Measurements from ENCODE around the gene SNX25.
"Not testable (repeated sequence)": the region's sequence is repeated elsewhere in the genome, so short reads cannot be mapped to it uniquely, and the experiment has no call there.

SNX25 gene

GRCh38 chr4:185205073-185205472 is 4.3 kb upstream of the SNX25 start:
- not testable (repeated sequence) for FAIRE-seq

DNA sequence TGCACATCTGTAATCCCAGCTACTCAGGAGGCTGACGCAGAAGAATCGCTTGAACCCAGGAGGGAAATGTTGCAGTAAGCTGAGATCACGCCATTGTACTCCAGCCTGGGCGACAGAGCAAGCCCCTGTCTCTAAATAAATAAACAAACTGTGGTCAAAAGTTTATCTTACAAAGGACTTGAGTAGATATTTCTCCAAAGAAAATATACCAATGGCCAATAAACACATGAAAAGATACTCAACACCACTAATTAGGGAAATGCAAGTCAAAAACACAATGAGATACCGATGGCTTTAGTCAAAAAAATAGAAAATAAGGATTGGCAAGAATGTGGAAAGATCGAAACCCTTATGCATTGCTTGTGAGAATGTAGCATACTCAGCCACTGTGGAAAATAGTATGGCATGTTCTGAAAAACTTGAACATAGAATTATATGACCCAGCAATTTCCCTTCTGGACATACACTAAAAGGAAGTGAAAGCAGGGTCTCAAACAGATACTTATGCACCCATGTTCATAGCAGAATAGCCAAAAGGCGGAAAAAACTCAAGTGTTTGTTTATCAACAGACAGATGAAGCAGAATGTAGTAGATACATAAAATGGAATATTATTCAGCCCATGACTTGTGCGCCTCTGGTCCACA is 3.6 kb upstream of the SNX25 start:
- no peak for FAIRE-seq

- FAIRE-seq = no peak
These were observed 1.9 kb upstream of the SNX25 start for GRCh38 chr4:185207466-185207865.

DNA sequence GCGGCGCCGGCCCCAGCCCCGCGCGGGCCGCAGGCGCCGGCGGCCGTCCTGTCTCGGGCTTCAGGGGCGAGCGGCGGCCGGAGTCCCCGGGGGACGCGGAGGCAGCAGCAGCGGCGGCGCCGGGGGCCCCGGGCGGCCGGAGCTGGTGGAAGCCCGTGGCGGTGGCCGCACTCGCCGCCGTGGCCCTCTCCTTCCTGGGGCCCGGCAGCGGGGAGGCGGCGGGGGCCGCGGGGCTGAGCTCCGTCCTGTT is 379 bp downstream of the SNX25 start:
- FAIRE-seq = not testable (repeated sequence)

GRCh38 chr4:185210102-185210981 is 944 bp downstream of the SNX25 start:
- FAIRE-seq = no peak

GRCh38 chr4:185211035-185211434 is 1.6 kb downstream of the SNX25 start:
- FAIRE-seq = no peak

DNA sequence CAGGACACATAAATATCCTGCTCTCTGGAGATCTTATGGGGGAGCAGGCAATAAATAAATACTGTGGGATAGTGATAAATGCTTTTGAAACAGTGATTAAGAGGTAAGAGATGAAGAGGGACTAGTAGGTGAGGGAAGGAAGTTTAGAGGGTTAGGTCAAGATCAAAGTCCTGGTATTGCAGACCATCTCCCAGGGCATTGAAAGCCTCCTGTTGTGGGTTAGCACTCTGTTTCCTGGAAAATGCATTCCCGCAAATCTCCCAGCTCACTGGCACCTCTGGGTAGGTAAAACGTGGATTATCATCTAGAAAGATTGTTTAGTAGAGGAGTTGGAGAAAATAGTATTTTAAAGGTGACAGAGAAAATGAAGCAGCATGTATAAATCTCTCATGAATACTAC is 2.2 kb downstream of the SNX25 start:
- FAIRE-seq = no peak

DNA sequence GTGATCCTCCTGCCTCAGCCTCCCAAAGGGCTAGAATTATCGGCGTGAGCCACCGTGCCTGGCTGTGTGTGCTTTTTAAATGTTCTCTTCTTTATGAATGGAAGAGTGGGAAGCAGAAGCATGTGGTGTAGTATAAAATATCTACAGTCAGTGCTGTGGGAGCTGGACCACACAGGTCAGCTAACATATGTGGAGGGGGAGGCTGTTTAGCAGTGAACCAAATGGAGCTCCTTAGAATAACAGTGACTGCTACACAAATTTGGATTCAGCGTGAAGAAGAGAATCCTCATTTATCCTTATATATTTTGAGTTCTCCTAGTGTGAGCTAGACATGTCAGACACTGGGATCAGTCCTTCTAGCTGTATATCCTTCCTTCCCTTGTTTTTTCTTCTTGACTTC is 3.2 kb downstream of the SNX25 start:
- FAIRE-seq = no peak

DNA sequence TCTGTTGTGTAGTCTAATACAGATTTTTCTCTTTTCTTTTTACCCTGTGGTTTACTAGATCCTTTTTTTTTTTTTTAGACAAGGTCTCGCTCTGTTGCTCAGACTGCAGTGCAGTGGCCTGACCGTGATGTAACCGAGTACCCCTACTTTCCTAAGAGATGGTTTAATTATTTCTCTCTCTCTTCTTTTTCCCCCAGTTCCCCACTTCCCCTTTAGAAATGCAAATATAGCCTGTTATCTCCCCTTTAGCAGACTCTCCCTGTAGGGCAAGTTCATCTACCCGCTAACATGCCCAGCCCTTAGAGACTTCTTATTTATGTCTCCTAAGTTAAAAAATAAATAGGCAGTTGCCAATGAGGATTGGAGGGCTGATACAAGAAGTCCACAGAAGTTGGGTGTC is 4.5 kb downstream of the SNX25 start:
- no peak for FAIRE-seq

DNA sequence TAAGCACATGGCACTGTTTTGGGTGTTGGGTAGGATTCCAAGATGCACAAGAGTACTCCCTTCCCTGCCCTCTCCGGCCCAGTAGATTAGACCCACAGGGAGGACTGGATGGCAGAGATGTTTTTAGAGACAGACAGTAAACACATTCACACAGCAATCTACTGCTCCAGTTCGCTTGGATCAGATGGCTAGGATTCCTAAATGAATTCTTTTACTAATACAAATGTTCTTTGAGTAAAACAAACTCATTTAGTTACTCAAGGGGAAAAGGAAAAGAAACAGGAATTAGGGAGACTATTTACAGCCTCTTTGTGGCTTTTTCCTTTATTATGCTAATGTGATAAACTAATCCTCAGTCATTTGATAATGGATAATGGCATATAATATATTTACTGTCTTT is 5.9 kb downstream of the SNX25 start:
- no peak for FAIRE-seq

- no peak for FAIRE-seq
These were observed 8.1 kb downstream of the SNX25 start for GRCh38 chr4:185217408-185217975.

GRCh38 chr4:185218312-185218711 is 8.9 kb downstream of the SNX25 start:
- FAIRE-seq = no peak

DNA sequence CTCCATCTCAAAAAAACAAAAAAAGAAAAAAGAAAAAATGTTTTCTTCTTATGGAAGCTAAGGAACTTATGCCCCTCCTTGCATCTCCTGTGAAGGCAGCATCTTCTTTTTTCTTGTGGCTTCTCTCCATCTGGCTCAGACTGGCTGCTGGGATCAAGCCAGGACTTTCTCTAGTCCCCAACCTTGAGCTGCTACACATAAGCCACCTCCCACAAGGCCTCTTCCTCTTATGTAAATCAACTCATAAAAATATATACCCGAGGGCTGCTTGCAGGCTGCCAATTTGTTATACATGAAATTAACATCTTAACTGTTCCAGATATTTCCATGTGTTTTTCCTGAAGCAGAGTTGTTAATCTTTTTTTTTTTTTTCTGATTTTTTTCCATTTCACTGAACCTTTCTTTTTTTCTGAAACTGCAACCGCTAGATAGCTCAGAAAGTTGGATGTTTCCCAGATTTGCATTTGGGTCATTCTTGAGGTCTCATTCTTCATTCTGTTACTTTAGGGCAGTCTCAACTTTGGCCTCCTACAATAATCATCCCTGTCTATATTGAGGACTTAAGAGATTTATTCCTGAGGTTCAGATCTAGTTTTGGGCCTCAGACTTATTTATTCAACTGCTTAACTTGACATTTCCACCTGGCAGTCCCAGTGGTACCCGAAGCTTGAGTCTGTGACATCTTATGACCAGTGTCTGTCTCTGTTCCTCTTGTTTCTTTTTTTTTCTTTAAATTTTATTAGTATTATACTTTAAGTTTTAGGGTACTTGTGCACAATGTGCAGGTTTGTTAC is 10.3 kb downstream of the SNX25 start:
- no peak for FAIRE-seq

DNA sequence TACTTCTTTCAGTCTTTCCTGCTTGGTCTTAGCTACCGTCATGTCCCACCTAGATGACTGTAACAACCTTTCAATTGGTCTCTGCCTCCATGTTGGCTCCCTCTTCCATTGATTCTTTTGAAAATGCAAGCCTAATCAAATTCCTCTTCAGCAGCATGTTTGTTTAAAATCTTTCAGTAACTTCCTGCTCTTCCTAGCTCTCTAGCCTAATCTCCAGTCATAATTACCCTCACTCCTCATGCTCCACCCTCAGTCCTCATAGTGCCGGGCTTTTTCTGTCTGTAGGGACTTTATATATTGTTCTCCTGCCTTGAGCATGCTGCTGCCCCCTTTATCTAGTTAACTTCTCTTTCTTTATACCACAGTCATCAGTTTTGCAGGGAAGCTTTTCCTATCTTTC is 12.1 kb downstream of the SNX25 start:
- FAIRE-seq = no peak

GRCh38 chr4:185221912-185222311 is 12.5 kb downstream of the SNX25 start:
- FAIRE-seq = no peak

- FAIRE-seq = no peak
These were observed 13.2 kb downstream of the SNX25 start for GRCh38 chr4:185222598-185222997.

DNA sequence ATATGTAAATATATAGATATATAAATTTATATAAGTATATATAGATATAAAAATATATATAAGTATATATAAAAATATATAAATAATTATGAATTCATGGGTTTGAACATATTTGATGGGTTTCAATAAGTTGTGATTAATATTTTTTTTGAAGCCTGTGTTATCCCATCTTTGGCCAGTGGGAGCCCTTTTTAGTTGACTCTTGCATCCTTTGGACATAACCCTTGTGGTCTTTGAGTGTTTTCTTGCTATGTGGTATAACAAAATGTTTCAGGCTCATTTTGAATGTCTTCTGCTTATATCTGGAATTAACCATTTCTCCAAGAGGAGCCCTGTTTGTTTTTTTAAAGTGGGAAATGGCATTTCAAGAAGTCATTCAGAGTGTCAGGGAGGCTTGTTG is 15.2 kb downstream of the SNX25 start:
- FAIRE-seq = no peak

DNA sequence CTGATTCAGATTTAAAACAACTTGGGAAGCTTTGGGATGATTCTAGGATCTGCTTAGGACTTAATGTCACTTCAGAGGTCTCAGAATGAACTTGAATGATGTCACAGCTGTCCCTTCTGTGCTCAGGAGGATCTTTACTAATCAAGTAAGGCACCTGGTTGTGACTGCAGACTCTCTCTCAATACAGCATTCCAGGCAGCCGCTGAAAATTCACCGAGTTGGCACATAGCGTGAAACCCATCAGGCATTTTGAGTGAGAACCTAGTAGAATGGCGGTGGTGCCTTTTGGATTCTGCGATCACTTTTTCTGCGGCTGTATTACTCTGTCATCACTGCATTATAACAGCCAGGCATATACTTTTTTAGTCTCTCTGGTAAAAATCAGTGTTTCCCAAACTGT is 16.5 kb downstream of the SNX25 start:
- no peak for FAIRE-seq

DNA sequence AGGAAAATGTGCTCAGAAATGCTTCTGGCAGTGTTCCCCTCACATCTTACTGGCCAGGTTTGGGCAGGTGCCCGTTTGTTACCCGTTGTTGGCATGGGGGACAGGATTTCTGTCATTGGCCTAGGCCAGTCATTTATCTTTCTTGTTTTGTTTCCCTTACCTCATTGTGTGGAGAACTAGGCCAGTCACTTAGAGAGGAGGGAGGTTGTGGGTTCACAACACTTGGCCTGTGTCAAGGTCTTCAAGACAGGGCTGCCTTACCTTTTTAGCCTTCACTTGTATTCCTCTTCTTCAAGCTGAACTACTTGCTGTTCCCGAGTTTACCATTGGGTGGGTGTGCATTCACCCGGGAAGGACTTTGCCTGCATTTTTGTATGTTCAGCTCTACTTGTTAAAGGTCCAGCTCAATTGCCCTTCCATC is 17.7 kb downstream of the SNX25 start:
- FAIRE-seq = no peak

DNA sequence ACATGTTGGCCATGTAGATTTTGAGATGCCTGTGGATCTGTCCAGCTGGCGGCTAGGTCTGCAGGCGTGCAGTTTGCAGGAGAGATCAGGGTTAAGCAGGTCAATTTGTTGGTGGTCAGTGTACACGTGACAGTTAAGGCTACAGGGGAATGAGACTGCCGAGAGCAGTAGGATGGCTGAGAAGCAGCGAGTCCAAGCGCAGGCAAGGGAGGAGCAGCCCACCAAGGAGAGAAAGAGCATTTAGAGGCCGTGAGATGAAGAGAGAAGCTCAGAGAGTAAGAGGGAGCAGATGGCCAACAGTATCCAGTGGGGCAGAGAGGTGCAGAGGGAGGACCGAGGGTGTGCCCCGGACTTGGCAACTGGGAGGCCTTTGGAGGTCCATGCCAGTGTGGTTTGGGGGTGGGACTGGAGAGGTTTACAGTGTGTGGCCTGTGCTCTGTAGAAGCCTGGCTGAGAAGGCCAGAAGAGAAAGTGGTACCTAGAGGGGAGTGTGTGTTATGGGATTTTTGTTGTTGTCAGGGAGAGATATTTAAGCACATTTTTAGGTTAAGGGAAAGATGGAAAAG is 18.4 kb downstream of the SNX25 start:
- FAIRE-seq = no peak

GRCh38 chr4:185229021-185229818 is 19.8 kb downstream of the SNX25 start:
- no peak for FAIRE-seq

DNA sequence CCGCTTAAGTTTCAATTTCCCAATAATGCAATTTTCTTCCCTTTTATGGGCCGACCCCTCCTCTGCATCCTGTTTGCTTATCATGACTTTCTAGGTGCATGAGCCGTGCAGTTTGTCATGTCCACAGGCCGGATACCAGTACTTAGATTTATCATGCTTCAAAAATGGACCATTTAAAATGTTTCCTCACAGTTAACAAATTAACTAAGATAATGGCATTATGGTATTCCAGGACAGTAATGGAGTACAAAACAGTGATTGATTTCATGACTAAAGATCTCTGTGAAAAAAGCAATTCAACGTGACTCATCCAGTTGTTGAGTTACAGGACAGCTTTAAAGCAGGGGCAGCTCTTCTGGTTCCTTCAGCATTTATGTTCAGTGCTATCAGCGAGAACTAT is 23.0 kb downstream of the SNX25 start:
- no peak for FAIRE-seq

All from G401.6 (cell line).